HG02798 (cell line): ENCODE results near the gene LATS2.

ENCODE experiments used
- ATAC-seq: cut with Tn5 transposase; IDR thresholded peaks from one replicate; pipeline ENCODE4 v1.9.1; 2021; ENCODE audit warnings: mild to moderate bottlenecking; ENCODE audit not compliant: unreplicated experiment, poor library complexity

The LATS2 gene

GRCh38 chr13:20924758-20925394 lies 136.5 kb downstream of the LATS2 start:
- ATAC-seq, result no peak

DNA sequence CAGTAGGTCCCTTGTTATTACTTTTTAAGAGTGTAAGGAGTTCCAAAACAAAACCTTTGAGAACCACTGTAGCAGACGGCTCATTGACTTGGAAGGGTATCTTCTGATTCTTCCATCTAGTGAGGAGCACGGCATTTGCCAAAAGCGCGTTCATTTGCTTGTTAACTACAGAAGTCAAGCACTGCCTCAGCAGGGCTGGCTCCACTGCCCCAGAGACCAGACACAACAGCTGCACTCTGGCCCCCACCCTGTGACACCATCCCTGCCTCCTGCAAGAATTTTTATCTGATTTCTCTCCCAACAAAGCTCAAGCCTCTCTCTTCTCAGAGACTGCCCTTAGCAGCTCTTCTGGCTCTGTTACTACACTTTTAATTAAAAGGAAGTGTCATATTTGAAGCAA lies 138.1 kb downstream of the LATS2 start:
- ATAC-seq, result no peak
